K562 (cell line): ENCODE measurements around the gene RBM34. TPM values are rescaled to one million over a fixed set of nuclear protein-coding genes. Genes with fewer than 3 reads are reported as not detected.

Experiments
- MCM3 ChIP-seq: fragments of 450-650 bp; IDR thresholded peaks from 2 replicates; pipeline ENCODE4 v1.6.1; 2016
- MCM7 ChIP-seq, 2 experiments: fragments of 450-650 bp; IDR thresholded peaks; 2 replicates each; pipeline ENCODE4 v1.6.1; 2016 to 2018
- NONO ChIP-seq, 2 experiments: fragments of 200-400 bp in 1 of 2; fragments of 450-650 bp in 1 of 2; formaldehyde crosslinking in 1 of 2; IDR thresholded peaks; 2 replicates each; pipeline ENCODE4 v1.6.1; 2017; ENCODE audit warnings: low read depth in 2 of 2, mild to moderate bottlenecking in 2 of 2, moderate library complexity in 2 of 2, low read length in 1 of 2
- PHTF2 ChIP-seq: fragments of 250-450 bp; sonication (Bioruptor Pico); IDR thresholded peaks from 2 replicates; pipeline ENCODE4 v1.5.0; 2021; ENCODE audit warnings: mild to moderate bottlenecking
- RFX5 ChIP-seq: IDR thresholded peaks from 2 replicates; pipeline ENCODE4 v1.6.1; 2011; ENCODE audit warnings: low read depth, mild to moderate bottlenecking, improper control_type of control experiment, low read length
- SUPT5H ChIP-seq: fragments of 450-650 bp; IDR thresholded peaks from 2 replicates; pipeline ENCODE4 v1.6.1; 2016
- ZNF282 ChIP-seq: sonication (generic); formaldehyde crosslinking; IDR thresholded peaks from 2 replicates; pipeline ENCODE4 v1.8.1; 2023; ENCODE audit warnings: missing genetic modification reagents
- polyA plus RNA-seq, 8 experiments: library from polyadenylated mRNA; depleted of rRNA in 4 of 8; stranded (reverse) in 5 of 8; unstranded in 3 of 8; fragments of >200 nt; fragmentation: Nextera tagmentation in 2 of 8; fragmentation: Illumina TruSeq in 1 of 8; extraction: Ambion mirVana in 2 of 8; extraction: Trizol in 1 of 8; gene quantifications; 2 replicates each; pipeline versions ENCODE4 v1.2.1 to v1.2.3, GENCODE V29; 2011 to 2014; ENCODE audit warnings: inconsistent platforms in 1 of 8, missing spikeins in 1 of 8
- total RNA-seq, 7 experiments: library from RNA; depleted of rRNA in 6 of 7; stranded (reverse); fragments of >200 nt in 6 of 7; fragmentation: Illumina TruSeq in 2 of 7; extraction: Trizol in 2 of 7; gene quantifications; 2 replicates each; pipeline versions ENCODE4 v1.2.1 to v1.2.3, GENCODE V29; 2011 to 2021; ENCODE audit warnings: low replicate concordance in 1 of 7
- TF ChIP-seq, protein P1 (sequence below): fragments of 250-450 bp; sonication (Bioruptor Pico); IDR thresholded peaks from 2 replicates; pipeline ENCODE4 v1.4.0; 2020; ENCODE audit warnings: borderline replicate concordance
- TF ChIP-seq, protein P2 (sequence below): sonication (generic); formaldehyde crosslinking; IDR thresholded peaks from 2 replicates; pipeline ENCODE4 v1.8.0; 2023; ENCODE audit warnings: missing genetic modification reagents, mild to moderate bottlenecking, borderline replicate concordance
- TF ChIP-seq, protein P3 (sequence below): fragments of 250-450 bp; sonication (Bioruptor Pico); IDR thresholded peaks from 2 replicates; pipeline ENCODE4 v1.8.0; 2021; ENCODE audit warnings: mild to moderate bottlenecking, moderate library complexity

The RBM34 gene
- total and polyA plus RNA-seq, 9 of the 15 experiments (the other 6 are each of a cell fraction or from before 2014, with no cell fraction given): 64.0 to 178 (median 124) TPM

DNA sequence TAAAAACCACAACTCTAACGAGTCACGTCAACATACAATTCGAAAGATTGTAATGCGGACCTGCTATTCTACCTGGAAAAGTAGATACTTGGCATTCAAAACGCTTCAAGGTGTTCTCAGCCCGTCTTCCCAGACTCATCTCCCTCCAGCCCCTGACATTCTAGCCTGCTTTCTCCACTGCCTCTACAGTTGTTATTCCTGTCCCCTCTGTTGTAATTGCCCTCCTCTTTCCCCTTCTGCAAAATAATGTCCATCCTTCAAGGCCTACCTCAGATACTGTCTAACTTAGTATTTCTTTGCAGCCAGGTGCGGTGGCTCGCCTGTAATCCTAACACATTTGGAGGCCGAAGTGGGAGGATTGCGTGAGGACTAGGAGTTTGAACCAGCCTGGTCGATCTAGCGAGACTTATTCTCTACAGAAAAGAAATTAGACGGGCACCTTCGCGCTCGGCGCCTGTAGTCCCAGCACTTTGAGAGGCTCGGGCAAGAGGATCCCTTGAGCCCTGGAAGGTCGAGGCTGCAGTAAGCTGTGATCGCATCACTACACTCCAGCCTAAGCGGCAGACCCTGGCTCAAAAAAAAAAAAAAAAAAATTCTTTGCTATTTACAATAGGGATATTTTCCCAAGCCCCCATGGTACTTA is 756 bp upstream of the RBM34 start (continued):
- TF ChIP-seq, protein P1, sequence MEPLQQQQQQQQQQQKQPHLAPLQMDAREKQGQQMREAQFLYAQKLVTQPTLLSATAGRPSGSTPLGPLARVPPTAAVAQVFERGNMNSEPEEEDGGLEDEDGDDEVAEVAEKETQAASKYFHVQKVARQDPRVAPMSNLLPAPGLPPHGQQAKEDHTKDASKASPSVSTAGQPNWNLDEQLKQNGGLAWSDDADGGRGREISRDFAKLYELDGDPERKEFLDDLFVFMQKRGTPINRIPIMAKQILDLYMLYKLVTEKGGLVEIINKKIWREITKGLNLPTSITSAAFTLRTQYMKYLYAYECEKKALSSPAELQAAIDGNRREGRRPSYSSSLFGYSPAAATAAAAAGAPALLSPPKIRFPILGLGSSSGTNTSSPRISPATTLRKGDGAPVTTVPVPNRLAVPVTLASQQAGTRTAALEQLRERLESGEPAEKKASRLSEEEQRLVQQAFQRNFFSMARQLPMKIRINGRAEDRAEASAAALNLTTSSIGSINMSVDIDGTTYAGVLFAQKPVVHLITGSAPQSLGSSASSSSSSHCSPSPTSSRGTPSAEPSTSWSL (CRISPR knock-in tag): no peak
- TF ChIP-seq, protein P2, sequence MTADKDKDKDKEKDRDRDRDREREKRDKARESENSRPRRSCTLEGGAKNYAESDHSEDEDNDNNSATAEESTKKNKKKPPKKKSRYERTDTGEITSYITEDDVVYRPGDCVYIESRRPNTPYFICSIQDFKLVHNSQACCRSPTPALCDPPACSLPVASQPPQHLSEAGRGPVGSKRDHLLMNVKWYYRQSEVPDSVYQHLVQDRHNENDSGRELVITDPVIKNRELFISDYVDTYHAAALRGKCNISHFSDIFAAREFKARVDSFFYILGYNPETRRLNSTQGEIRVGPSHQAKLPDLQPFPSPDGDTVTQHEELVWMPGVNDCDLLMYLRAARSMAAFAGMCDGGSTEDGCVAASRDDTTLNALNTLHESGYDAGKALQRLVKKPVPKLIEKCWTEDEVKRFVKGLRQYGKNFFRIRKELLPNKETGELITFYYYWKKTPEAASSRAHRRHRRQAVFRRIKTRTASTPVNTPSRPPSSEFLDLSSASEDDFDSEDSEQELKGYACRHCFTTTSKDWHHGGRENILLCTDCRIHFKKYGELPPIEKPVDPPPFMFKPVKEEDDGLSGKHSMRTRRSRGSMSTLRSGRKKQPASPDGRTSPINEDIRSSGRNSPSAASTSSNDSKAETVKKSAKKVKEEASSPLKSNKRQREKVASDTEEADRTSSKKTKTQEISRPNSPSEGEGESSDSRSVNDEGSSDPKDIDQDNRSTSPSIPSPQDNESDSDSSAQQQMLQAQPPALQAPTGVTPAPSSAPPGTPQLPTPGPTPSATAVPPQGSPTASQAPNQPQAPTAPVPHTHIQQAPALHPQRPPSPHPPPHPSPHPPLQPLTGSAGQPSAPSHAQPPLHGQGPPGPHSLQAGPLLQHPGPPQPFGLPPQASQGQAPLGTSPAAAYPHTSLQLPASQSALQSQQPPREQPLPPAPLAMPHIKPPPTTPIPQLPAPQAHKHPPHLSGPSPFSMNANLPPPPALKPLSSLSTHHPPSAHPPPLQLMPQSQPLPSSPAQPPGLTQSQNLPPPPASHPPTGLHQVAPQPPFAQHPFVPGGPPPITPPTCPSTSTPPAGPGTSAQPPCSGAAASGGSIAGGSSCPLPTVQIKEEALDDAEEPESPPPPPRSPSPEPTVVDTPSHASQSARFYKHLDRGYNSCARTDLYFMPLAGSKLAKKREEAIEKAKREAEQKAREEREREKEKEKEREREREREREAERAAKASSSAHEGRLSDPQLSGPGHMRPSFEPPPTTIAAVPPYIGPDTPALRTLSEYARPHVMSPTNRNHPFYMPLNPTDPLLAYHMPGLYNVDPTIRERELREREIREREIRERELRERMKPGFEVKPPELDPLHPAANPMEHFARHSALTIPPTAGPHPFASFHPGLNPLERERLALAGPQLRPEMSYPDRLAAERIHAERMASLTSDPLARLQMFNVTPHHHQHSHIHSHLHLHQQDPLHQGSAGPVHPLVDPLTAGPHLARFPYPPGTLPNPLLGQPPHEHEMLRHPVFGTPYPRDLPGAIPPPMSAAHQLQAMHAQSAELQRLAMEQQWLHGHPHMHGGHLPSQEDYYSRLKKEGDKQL: no peak
- TF ChIP-seq MCM3 (no peak), PHTF2 (CRISPR knock-in tag) (no peak), SUPT5H (no peak), MCM7 (IDR thresholded peaks at IDR 0.05) (no peak), ZNF282 (CRISPR knock-in tag) (no peak), NONO (IDR thresholded peaks at IDR 0.05; ENCODE audit: low read depth in 2 of 2, low read length in 1 of 2) (no peak), RFX5 (no peak)
- TF ChIP-seq, protein P3, sequence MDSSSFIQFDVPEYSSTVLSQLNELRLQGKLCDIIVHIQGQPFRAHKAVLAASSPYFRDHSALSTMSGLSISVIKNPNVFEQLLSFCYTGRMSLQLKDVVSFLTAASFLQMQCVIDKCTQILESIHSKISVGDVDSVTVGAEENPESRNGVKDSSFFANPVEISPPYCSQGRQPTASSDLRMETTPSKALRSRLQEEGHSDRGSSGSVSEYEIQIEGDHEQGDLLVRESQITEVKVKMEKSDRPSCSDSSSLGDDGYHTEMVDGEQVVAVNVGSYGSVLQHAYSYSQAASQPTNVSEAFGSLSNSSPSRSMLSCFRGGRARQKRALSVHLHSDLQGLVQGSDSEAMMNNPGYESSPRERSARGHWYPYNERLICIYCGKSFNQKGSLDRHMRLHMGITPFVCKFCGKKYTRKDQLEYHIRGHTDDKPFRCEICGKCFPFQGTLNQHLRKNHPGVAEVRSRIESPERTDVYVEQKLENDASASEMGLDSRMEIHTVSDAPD (CRISPR knock-in tag): no peak
